HEK293T (cell line): ENCODE results near the gene KLK2.
A peak's percentile ranks its signal among the peaks of the same experiment; 100 is the strongest.

ENCODE experiments used
- CTCF ChIA-PET: fragments of 350-600 bp; formaldehyde crosslinking; extraction: SDS; loops from one replicate; lab custom pipeline; 2021; ENCODE audit warnings: antibody characterized with exemption, inconsistent platforms; lab: Yijun Ruan, JAX
- POLR2A ChIA-PET: fragments of 350-600 bp; formaldehyde crosslinking; extraction: SDS; loops from one replicate; lab custom pipeline; 2020; ENCODE audit warnings: antibody characterized with exemption, inconsistent platforms; lab: Yijun Ruan, JAX
- DNase-seq: peaks from one replicate; pipeline ENCODE4 v3.0.0; 2012; ENCODE audit warnings: mixed read lengths; ENCODE audit errors: extremely low spot score
- ARNT ChIP-seq: fragments of 450-650 bp; IDR thresholded peaks from 2 replicates; pipeline ENCODE4 v1.6.1; 2017; ENCODE audit warnings: mild to moderate bottlenecking
- BHLHE40 ChIP-seq: fragments of 450-650 bp; IDR thresholded peaks from 2 replicates; pipeline ENCODE4 v1.6.1; 2016; ENCODE audit warnings: mild to moderate bottlenecking, moderate library complexity, borderline replicate concordance
- CTBP1 ChIP-seq: fragments of 450-650 bp; IDR thresholded peaks from 2 replicates; pipeline ENCODE4 v1.6.1; 2016; ENCODE audit warnings: borderline replicate concordance
- FOXA1 ChIP-seq: fragments of 450-650 bp; IDR thresholded peaks from 2 replicates; pipeline ENCODE4 v1.6.1; 2016; ENCODE audit warnings: mild to moderate bottlenecking
- FOXK2 ChIP-seq: fragments of 450-650 bp; IDR thresholded peaks from 2 replicates; pipeline ENCODE4 v1.6.1; 2016; ENCODE audit warnings: mild to moderate bottlenecking
- FOXM1 ChIP-seq: fragments of 450-650 bp; IDR thresholded peaks from 2 replicates; pipeline ENCODE4 v1.6.1; 2017; ENCODE audit warnings: mild to moderate bottlenecking, borderline replicate concordance
- HDGF ChIP-seq: fragments of 450-650 bp; IDR thresholded peaks from 2 replicates; pipeline ENCODE4 v1.6.1; 2017; ENCODE audit warnings: antibody characterized with exemption, borderline replicate concordance
- L3MBTL2 ChIP-seq: fragments of 450-650 bp; conservative IDR thresholded peaks from 2 replicates; pipeline ENCODE4 v1.6.1; 2016; ENCODE audit warnings: mild to moderate bottlenecking
- LEF1 ChIP-seq: fragments of 450-650 bp; IDR thresholded peaks from 2 replicates; pipeline ENCODE4 v1.6.1; 2017; ENCODE audit warnings: mild to moderate bottlenecking, borderline replicate concordance
- NFRKB ChIP-seq: fragments of 450-650 bp; IDR thresholded peaks from 2 replicates; pipeline ENCODE4 v1.6.1; 2016; ENCODE audit warnings: mild to moderate bottlenecking, moderate library complexity
- PKNOX1 ChIP-seq: fragments of 450-650 bp; IDR thresholded peaks from 2 replicates; pipeline ENCODE4 v1.6.1; 2016
- SP1 ChIP-seq: fragments of 450-650 bp; IDR thresholded peaks from 2 replicates; pipeline ENCODE4 v1.6.1; 2017
- SUZ12 ChIP-seq: fragments of 450-650 bp; IDR thresholded peaks from 2 replicates; pipeline ENCODE4 v1.6.1; 2016; ENCODE audit warnings: mild to moderate bottlenecking
- TARDBP ChIP-seq: fragments of 450-650 bp; IDR thresholded peaks from 2 replicates; pipeline ENCODE4 v1.6.1; 2016
- ZNF384 ChIP-seq: fragments of 450-650 bp; IDR thresholded peaks from 2 replicates; pipeline ENCODE4 v1.6.1; 2016

The KLK2 gene

GRCh38 chr19:50833117-50833801, 40.0 kb upstream of the KLK2 start, which contains the start of gene KLK15:
Gene KLK15, minus strand, starts transcription at chr19:50833574. Its CDS starts 2,082 bp downstream, at chr19:50831492.
- ChIA-PET CTCF (no interaction called here), POLR2A (no interaction called here)
- DNase-seq: no peak
- TF ChIP-seq NFRKB (no peak), SP1 (no peak), LEF1 (no peak), FOXM1 (no peak), BHLHE40 (no peak), PKNOX1 (no peak)

- POLR2A ChIA-PET: no interaction called here
- TF ChIP-seq LEF1 (no peak), ARNT (peak; percentile 58; the same call in 1 of the 2 replicates)
- CTCF ChIA-PET: no interaction called here
- no peak for DNase-seq
Measured at GRCh38 chr19:50833802-50834167, 39.5 kb upstream of the KLK2 start.

GRCh38 chr19:50835103-50835784, 38.0 kb upstream of the KLK2 start:
- ChIA-PET CTCF (no interaction called here), POLR2A (interaction anchor here (1.0 kb wide), 1 partner anchor 30 kb away, joined by 3 read pairs; no protein-coding TSS in a partner anchor)
- DNase-seq: no peak
- TF ChIP-seq SUZ12 (no peak), CTBP1 (no peak), NFRKB (no peak), HDGF (no peak)

- ChIA-PET POLR2A (interaction anchor here (1.0 kb wide), 1 partner anchor 31 kb away, joined by 3 read pairs; no protein-coding TSS in a partner anchor), CTCF (no interaction called here)
- TF ChIP-seq PKNOX1: 0 out of 2 replicates have a peak, but pooled peaks have one; percentile 7
- peak; percentile 53; the same call in 1 of the 2 replicates for TF ChIP-seq L3MBTL2
- no peak for TF ChIP-seq ZNF384
- peak; percentile 87 for DNase-seq
Measured at GRCh38 chr19:50835785-50836542, 37.3 kb upstream of the KLK2 start.

- CTCF ChIA-PET: no interaction called here
- no peak for DNase-seq
- POLR2A ChIA-PET: no interaction called here
- no peak for TF ChIP-seq FOXA1
- no peak for TF ChIP-seq TARDBP
- no peak for TF ChIP-seq L3MBTL2
- TF ChIP-seq NFRKB: no peak
- TF ChIP-seq FOXM1: no peak
Measured at GRCh38 chr19:50836543-50837195, 36.6 kb upstream of the KLK2 start.

GRCh38 chr19:50837300-50837699, 35.9 kb upstream of the KLK2 start:
- CTCF ChIA-PET: interaction anchor here (0.9 kb wide), 1 partner anchor 85 kb away, joined by 5 read pairs; no protein-coding TSS in a partner anchor
- POLR2A ChIA-PET: no interaction called here
- no peak for TF ChIP-seq BHLHE40
- no peak for TF ChIP-seq FOXK2
- DNase-seq: no peak

- TF ChIP-seq TARDBP: no peak
- no peak for TF ChIP-seq FOXA1
- TF ChIP-seq PKNOX1: no peak
- ChIA-PET POLR2A (interaction anchor here (1.1 kb wide), 1 partner anchor 33 kb away, joined by 3 read pairs; no protein-coding TSS in a partner anchor), CTCF (interaction anchor here (0.9 to 1.0 kb wide), 2 partner anchors 36 to 84 kb away, joined by 3 to 5 read pairs; no protein-coding TSS in a partner anchor)
- peak; percentile 55 for DNase-seq
Measured at GRCh38 chr19:50838239-50838638, 35.0 kb upstream of the KLK2 start.
